ENCODE measurements around the gene IL7R. TPM values are rescaled to one million over a fixed set of nuclear protein-coding genes. Genes with fewer than 3 reads are reported as not detected.
"Not testable (repeated sequence)": the region's sequence is repeated elsewhere in the genome, so short reads cannot be mapped to it uniquely, and the experiment has no call there.

IL7R gene
- total RNA-seq, 1 donor from 2014 or later = 47.2 TPM

- H3K36me3 Mint-ChIP-seq (ENCODE audit: low read depth) = peaks cover 51% of the 10 kb centered on the region
- intact Hi-C loops (cut with micrococcal nuclease) = no loop called here
- H3K27me3 Mint-ChIP-seq (ENCODE audit: insufficient read depth) = peaks cover 2% of the 10 kb centered on the region
- peaks cover 74% of the 10 kb centered on the region for H3K4me1 Mint-ChIP-seq (ENCODE audit: low read depth)
- H3K4me3 Mint-ChIP-seq = no peak overlapping the region
- H3K9me3 Mint-ChIP-seq = no peaks in the 10 kb centered on the region
- no peak overlapping the region for H3K27ac Mint-ChIP-seq
- no peak for DNase-seq (ENCODE audit: low spot score)
Measured at GRCh38 chr5:35881758-35882157, 25.1 kb downstream of the IL7R start.

- DNase-seq (ENCODE audit: low spot score) = no peak
- Mint-ChIP-seq H3K4me1 (ENCODE audit: low read depth) (peaks cover 49% of the 10 kb centered on the region), H3K27me3 (ENCODE audit: insufficient read depth) (peaks cover 2% of the 10 kb centered on the region), H3K9me3 (no peaks in the 10 kb centered on the region), H3K27ac (peak overlapping the region; percentile 88), H3K36me3 (ENCODE audit: low read depth) (peaks cover 29% of the 10 kb centered on the region), H3K4me3 (peak overlapping the region; percentile 47)
- intact Hi-C loops (cut with micrococcal nuclease) = loop anchor here (1.0 to 2.0 kb wide), 3 partner anchors 18 to 41 kb away; no protein-coding TSS in a partner anchor
Measured at GRCh38 chr5:35884191-35884769, 27.6 kb downstream of the IL7R start.

DNA sequence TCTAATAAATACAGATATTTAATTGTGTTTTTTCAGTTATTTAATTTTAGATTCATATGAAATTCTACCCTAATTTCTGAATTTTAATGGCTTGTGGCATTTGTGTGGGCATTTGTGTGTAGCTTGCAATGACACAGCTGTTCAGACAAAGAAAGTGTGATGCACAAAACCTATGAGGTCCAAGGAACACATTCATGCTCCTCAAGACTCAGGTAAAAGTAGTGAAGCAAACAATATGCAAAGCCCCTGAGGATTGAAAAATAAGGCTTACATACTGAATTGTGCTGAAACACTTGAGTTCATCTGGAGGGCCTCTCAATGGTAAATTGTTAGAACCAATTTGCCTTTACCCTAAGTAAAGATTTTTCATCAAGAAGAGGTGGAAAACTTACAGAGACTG lies 28.1 kb downstream of the IL7R start:
- peaks cover 2% of the 10 kb centered on the region for H3K27me3 Mint-ChIP-seq (ENCODE audit: insufficient read depth)
- no peak overlapping the region for H3K4me3 Mint-ChIP-seq
- intact Hi-C loops (cut with micrococcal nuclease) = loop anchor here (1.0 to 2.0 kb wide), 3 partner anchors 18 to 40 kb away; no protein-coding TSS in a partner anchor
- peaks cover 44% of the 10 kb centered on the region for H3K4me1 Mint-ChIP-seq (ENCODE audit: low read depth)
- no peak overlapping the region for H3K27ac Mint-ChIP-seq
- H3K9me3 Mint-ChIP-seq = no peaks in the 10 kb centered on the region
- no peak for DNase-seq (ENCODE audit: low spot score)
- peaks cover 25% of the 10 kb centered on the region for H3K36me3 Mint-ChIP-seq (ENCODE audit: low read depth)

DNA sequence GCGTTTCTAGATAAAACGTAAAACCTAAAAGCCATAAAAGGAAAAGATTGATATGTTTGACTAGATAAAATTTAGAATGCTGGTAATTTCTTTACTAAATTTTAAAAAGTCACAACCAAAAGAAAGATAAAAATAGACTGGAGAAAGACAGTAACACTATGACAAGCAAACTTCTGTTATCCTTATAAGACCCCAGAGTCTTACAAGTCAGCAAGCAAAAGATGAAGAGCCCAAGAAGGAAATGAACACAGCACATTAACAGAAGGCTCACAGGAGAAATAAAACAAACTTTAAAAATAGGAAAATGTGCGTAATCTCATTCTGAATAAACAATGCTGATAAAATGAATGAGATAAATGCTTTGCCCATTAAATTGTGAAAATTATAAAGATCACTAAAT lies 29.7 kb downstream of the IL7R start:
- no peak for DNase-seq (ENCODE audit: low spot score)
- Mint-ChIP-seq H3K4me1 (ENCODE audit: low read depth) (peaks cover 33% of the 10 kb centered on the region), H3K27ac (no peak overlapping the region), H3K27me3 (ENCODE audit: insufficient read depth) (peaks cover 2% of the 10 kb centered on the region), H3K36me3 (ENCODE audit: low read depth) (peaks cover 17% of the 10 kb centered on the region), H3K4me3 (no peak overlapping the region), H3K9me3 (no peaks in the 10 kb centered on the region)
- intact Hi-C loops (cut with micrococcal nuclease) = no loop called here

- Mint-ChIP-seq H3K27me3 (ENCODE audit: insufficient read depth) (peaks cover 2% of the 10 kb centered on the region), H3K36me3 (ENCODE audit: low read depth) (peaks cover 13% of the 10 kb centered on the region), H3K27ac (no peak overlapping the region), H3K4me3 (no peak overlapping the region), H3K4me1 (ENCODE audit: low read depth) (peaks cover 21% of the 10 kb centered on the region), H3K9me3 (no peaks in the 10 kb centered on the region)
- intact Hi-C loops (cut with micrococcal nuclease) = no loop called here
- no peak for DNase-seq (ENCODE audit: low spot score)
Measured at GRCh38 chr5:35887321-35888100, 30.8 kb downstream of the IL7R start.

DNA sequence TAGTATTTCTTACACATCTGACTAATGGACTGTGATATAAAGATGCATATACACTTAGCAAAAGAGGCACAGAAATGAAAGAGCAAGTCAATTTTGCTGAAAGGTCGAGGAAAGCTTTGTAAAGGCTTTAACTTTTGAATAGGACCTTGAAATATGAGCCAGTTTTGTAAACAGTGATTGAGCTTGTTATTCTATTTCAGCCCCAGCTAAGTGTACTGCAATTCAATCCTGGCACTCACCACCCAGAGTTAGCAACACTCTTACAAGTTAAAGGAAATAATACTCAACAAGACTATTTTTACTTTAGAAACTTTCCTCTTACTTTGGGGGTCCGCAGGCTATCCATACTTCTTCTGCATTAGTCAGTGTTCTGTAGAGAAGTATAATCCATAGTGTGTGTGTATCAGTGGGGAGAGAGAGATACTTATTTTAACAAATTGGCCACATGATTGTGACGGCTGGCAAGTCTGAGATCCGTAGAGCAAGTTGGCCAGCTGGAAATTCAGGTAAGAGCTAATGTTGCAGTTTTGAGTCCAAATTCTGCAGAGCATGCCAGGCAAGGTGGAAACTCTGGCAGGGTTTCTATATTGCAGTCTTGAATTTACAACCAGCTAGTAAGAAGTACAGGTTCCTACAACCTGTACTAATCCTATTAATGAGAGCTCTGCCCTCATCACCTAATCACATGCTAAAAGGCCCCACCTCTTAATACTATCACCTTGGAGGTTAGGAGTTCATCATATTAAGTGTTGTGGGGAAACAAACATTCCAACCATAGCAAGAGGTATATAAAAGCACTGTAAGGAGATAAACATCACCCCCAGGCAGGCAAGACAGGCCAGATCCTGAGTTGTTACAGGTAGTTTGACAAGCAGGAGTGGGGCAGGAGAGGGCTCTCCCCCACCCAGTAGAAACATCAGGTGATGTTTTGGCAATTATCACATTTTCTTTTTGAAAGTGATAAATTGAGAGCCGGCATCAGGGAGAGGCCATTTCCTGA lies 33.6 kb downstream of the IL7R start:
- no peak for DNase-seq (ENCODE audit: low spot score)
- Mint-ChIP-seq H3K36me3 (ENCODE audit: low read depth) (peaks cover 2% of the 10 kb centered on the region), H3K27ac (no peak overlapping the region), H3K27me3 (ENCODE audit: insufficient read depth) (peaks cover 2% of the 10 kb centered on the region), H3K4me1 (ENCODE audit: low read depth) (no peaks in the 10 kb centered on the region), H3K4me3 (no peak overlapping the region), H3K9me3 (no peaks in the 10 kb centered on the region)
- intact Hi-C loops (cut with micrococcal nuclease) = no loop called here

- H3K36me3 Mint-ChIP-seq (ENCODE audit: low read depth); H3K4me1 Mint-ChIP-seq (ENCODE audit: low read depth); H3K27me3 Mint-ChIP-seq (ENCODE audit: insufficient read depth); intact Hi-C loops (cut with micrococcal nuclease); H3K4me3 Mint-ChIP-seq; DNase-seq (ENCODE audit: low spot score); H3K27ac Mint-ChIP-seq; H3K9me3 Mint-ChIP-seq: not testable (repeated sequence)
Measured at GRCh38 chr5:35892799-35893198, 36.1 kb downstream of the IL7R start.

- no peak overlapping the region for H3K4me3 Mint-ChIP-seq
- intact Hi-C loops (cut with micrococcal nuclease) = no loop called here
- no peak overlapping the region for H3K27ac Mint-ChIP-seq
- H3K27me3 Mint-ChIP-seq (ENCODE audit: insufficient read depth) = peaks cover 3% of the 10 kb centered on the region
- H3K36me3 Mint-ChIP-seq (ENCODE audit: low read depth) = peaks cover 4% of the 10 kb centered on the region
- peaks cover 6% of the 10 kb centered on the region for H3K4me1 Mint-ChIP-seq (ENCODE audit: low read depth)
- H3K9me3 Mint-ChIP-seq = no peaks in the 10 kb centered on the region
- no peak for DNase-seq (ENCODE audit: low spot score)
Measured at GRCh38 chr5:35894131-35894530, 37.4 kb downstream of the IL7R start.

- Mint-ChIP-seq H3K4me3 (no peak overlapping the region), H3K27ac (peak overlapping the region; percentile 31), H3K9me3 (peaks cover 2% of the 10 kb centered on the region), H3K4me1 (ENCODE audit: low read depth) (peaks cover 56% of the 10 kb centered on the region), H3K36me3 (ENCODE audit: low read depth) (peaks cover 2% of the 10 kb centered on the region), H3K27me3 (ENCODE audit: insufficient read depth) (peaks cover 9% of the 10 kb centered on the region)
- intact Hi-C loops (cut with micrococcal nuclease) = no loop called here
- no peak for DNase-seq (ENCODE audit: low spot score)
Measured at GRCh38 chr5:35898952-35899660, 42.4 kb downstream of the IL7R start.

DNA sequence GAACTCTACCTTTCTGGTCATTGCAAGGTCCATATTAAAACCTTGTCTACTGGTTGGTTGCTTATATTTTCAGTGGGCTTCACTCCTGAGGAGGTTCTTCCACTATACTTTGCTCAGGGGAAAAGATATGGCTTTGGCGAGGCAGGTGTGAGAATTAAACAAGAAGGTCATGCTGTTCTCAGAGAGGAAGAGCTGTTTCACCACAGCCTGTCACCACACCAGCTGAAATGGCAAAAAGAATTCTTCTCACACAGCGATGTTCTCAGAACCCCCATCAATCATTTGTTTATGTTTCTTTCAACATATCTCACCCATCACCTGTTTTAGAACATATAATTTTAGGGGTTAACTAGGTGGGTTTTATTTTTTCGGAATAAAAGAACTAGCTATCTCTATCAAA lies 43.1 kb downstream of the IL7R start:
- Mint-ChIP-seq H3K4me1 (ENCODE audit: low read depth) (peaks cover 63% of the 10 kb centered on the region), H3K4me3 (peak overlapping the region; percentile 30), H3K36me3 (ENCODE audit: low read depth) (peaks cover 2% of the 10 kb centered on the region), H3K27me3 (ENCODE audit: insufficient read depth) (peaks cover 9% of the 10 kb centered on the region), H3K27ac (peak overlapping the region; percentile 31), H3K9me3 (peaks cover 9% of the 10 kb centered on the region)
- peak; percentile 22 for DNase-seq (ENCODE audit: low spot score)
- intact Hi-C loops (cut with micrococcal nuclease) = loop anchor here (10.0 kb wide), 1 partner anchor 975 kb away; the partner anchor contains the start of gene DNAJC21

- intact Hi-C loops (cut with micrococcal nuclease) = loop anchor here (10.0 kb wide), 1 partner anchor 976 kb away; the partner anchor contains the start of gene DNAJC21
- no peak for DNase-seq (ENCODE audit: low spot score)
- Mint-ChIP-seq H3K9me3 (peaks cover 14% of the 10 kb centered on the region), H3K27ac (no peak overlapping the region), H3K4me1 (ENCODE audit: low read depth) (peaks cover 74% of the 10 kb centered on the region), H3K36me3 (ENCODE audit: low read depth) (peaks cover 2% of the 10 kb centered on the region), H3K27me3 (ENCODE audit: insufficient read depth) (peaks cover 7% of the 10 kb centered on the region), H3K4me3 (peak overlapping the region; percentile 10)
Measured at GRCh38 chr5:35900972-35901695, 44.4 kb downstream of the IL7R start.
